HepG2 (cell line): ENCODE data around the gene NELFCD. TPM values are rescaled to one million over a fixed set of nuclear protein-coding genes. Genes with fewer than 3 reads are reported as not detected.

Experiments used
- ATAC-seq: fragments of 200-7000 bp; cut with Tn5 transposase; 3 replicates; pipeline ENCODE4 v1.9.1; 2020; ENCODE audit warnings: mild to moderate bottlenecking, moderate library complexity
- BruUV-seq: library from RNA; stranded (reverse); fragments of 400-500 nt; replicated peaks from 2 replicates; lab custom pipeline; 2021; lab: Mats Ljungman, UMichigan
- CTCF ChIA-PET: fragments of 300-600 bp; formaldehyde crosslinking; extraction: SDS; loops from one replicate; lab custom pipeline; 2021; ENCODE audit warnings: low total read pairs, inconsistent platforms, low intra/inter-chr PET ratio; lab: Yijun Ruan, JAX
- POLR2A ChIA-PET: fragments of 350-600 bp; sonication (Branson Sonifier 250); formaldehyde crosslinking; loops from one replicate; lab custom pipeline; 2020; ENCODE audit warnings: antibody characterized with exemption, inconsistent platforms; lab: Yijun Ruan, JAX
- DNase-seq: peaks from one replicate; pipeline ENCODE4 v3.0.0-alpha.2; 2015; ENCODE audit warnings: low spot score
- FAIRE-seq: peaks from 3 replicates; lab custom pipeline; 2011; peaks lifted over from hg19 to GRCh38; lab: Jason Lieb, UNC
- H2AFZ ChIP-seq: one replicate; pipeline ENCODE4 v1.6.1; 2011; ENCODE audit warnings: low read length, inconsistent platforms
- H3K27ac ChIP-seq: fragments of 300-600 bp; 3 replicates; pipeline ENCODE4 v1.8.0; 2011; ENCODE audit warnings: mixed run types, mild to moderate bottlenecking, mixed read lengths, low read length, inconsistent platforms; ENCODE audit not compliant: insufficient read depth; ENCODE audit errors: extremely low read length
- H3K27me3 ChIP-seq, 2 experiments: fragments of 200-600 bp in 1 of 2; 2 replicates in 1 of 2; 3 replicates in 1 of 2; pipeline versions ENCODE4 v1.6.0 to v1.8.0; 2011; ENCODE audit warnings: low read length in 2 of 2, mild to moderate bottlenecking in 2 of 2, moderate library complexity in 2 of 2, inconsistent platforms in 1 of 2; ENCODE audit not compliant: insufficient read depth in 2 of 2, control insufficient read depth in 1 of 2
- H3K36me3 ChIP-seq, 2 experiments: fragments of 200-600 bp in 1 of 2; replicated peaks in 1 of 2; 2 replicates in 1 of 2; 3 replicates in 1 of 2; pipeline versions ENCODE4 v1.5.1 to v1.8.0; 2011; ENCODE audit warnings: low read length in 2 of 2, inconsistent platforms in 1 of 2; ENCODE audit not compliant: insufficient read depth in 2 of 2, control insufficient read depth in 1 of 2
- H3K4me1 ChIP-seq: 2 replicates; pipeline ENCODE4 v1.5.1; 2012; ENCODE audit warnings: low read length, inconsistent platforms; ENCODE audit not compliant: insufficient read depth
- H3K4me2 ChIP-seq: 2 replicates; pipeline ENCODE4 v1.6.0; 2011; ENCODE audit warnings: low read depth, low read length, inconsistent platforms
- H3K4me3 ChIP-seq, 3 experiments: fragments of 200-600 bp in 1 of 3; sonication (generic), shearing (Covaris generic) in 1 of 3; replicated peaks in 1 of 3; 2 replicates each; pipeline ENCODE4 v1.5.1; 2011 to 2016; ENCODE audit warnings: low read length in 3 of 3, inconsistent platforms in 2 of 3, low read depth in 2 of 3, mild to moderate bottlenecking in 2 of 3, control low read depth in 1 of 3, mixed read lengths in 1 of 3; ENCODE audit not compliant: insufficient read depth in 1 of 3
- H3K79me2 ChIP-seq: one replicate; pipeline ENCODE4 v1.6.1; 2011; ENCODE audit warnings: low read length, inconsistent platforms; ENCODE audit not compliant: insufficient read depth
- H3K9ac ChIP-seq: 2 replicates; pipeline ENCODE4 v1.6.0; 2011; ENCODE audit warnings: mild to moderate bottlenecking, low read depth, low read length, inconsistent platforms; ENCODE audit not compliant: insufficient read depth
- H3K9me3 ChIP-seq: 2 replicates; pipeline ENCODE4 v1.5.1; 2012; ENCODE audit warnings: mild to moderate bottlenecking, low read length
- H4K20me1 ChIP-seq: 2 replicates; pipeline ENCODE4 v1.6.0; 2011; ENCODE audit warnings: inconsistent platforms, mild to moderate bottlenecking, low read length, moderate library complexity; ENCODE audit not compliant: insufficient read depth
- EEA1 ChIP-seq: sonication (generic); formaldehyde crosslinking; IDR thresholded peaks from 2 replicates; pipeline ENCODE4 v1.5.1; 2020; ENCODE audit warnings: mild to moderate bottlenecking, missing genetic modification reagents, borderline replicate concordance
- LCORL ChIP-seq, 2 experiments: fragments of 450-650 bp in 1 of 2; sonication (generic) in 1 of 2; formaldehyde crosslinking in 1 of 2; IDR thresholded peaks; 2 replicates each; pipeline versions ENCODE4 v1.5.0 to v1.6.1; 2017 to 2020; ENCODE audit warnings: antibody characterized with exemption in 1 of 2, missing genetic modification reagents in 1 of 2
- MZF1 ChIP-seq: sonication (generic); formaldehyde crosslinking; IDR thresholded peaks from 2 replicates; pipeline ENCODE4 v1.8.1; 2023; ENCODE audit warnings: mild to moderate bottlenecking, missing genetic modification reagents, borderline replicate concordance
- NRL ChIP-seq: sonication (generic); formaldehyde crosslinking; IDR thresholded peaks from 2 replicates; pipeline ENCODE4 v1.5.0; 2020; ENCODE audit warnings: missing genetic modification reagents, mild to moderate bottlenecking, moderate library complexity, borderline replicate concordance
- POLR2AphosphoS5 ChIP-seq: IDR thresholded peaks from 2 replicates; pipeline ENCODE4 v1.6.1; 2012; ENCODE audit warnings: low read depth, low read length
- PRMT3 ChIP-seq: sonication (generic); formaldehyde crosslinking; IDR thresholded peaks from 2 replicates; pipeline ENCODE4 v1.8.1; 2022; ENCODE audit warnings: low read depth, mild to moderate bottlenecking, moderate library complexity, missing genetic modification reagents, borderline replicate concordance
- PRPF4 ChIP-seq: fragments of 200-400 bp; formaldehyde crosslinking; IDR thresholded peaks from 2 replicates; pipeline ENCODE4 v1.6.1; 2016; ENCODE audit warnings: low read length, low read depth; ENCODE audit not compliant: poor library complexity, severe bottlenecking
- STAG1 ChIP-seq: sonication (generic); formaldehyde crosslinking; IDR thresholded peaks from 2 replicates; pipeline ENCODE4 v1.4.0; 2020; ENCODE audit warnings: missing genetic modification reagents
- WIZ ChIP-seq: sonication (generic); formaldehyde crosslinking; IDR thresholded peaks from 2 replicates; pipeline ENCODE4 v1.5.1; 2020; ENCODE audit warnings: mild to moderate bottlenecking, missing genetic modification reagents
- ZBTB38 ChIP-seq: sonication (generic); formaldehyde crosslinking; IDR thresholded peaks from 2 replicates; pipeline ENCODE4 v1.5.1; 2020; ENCODE audit warnings: mild to moderate bottlenecking, missing genetic modification reagents
- ZBTB42 ChIP-seq: sonication (generic); formaldehyde crosslinking; IDR thresholded peaks from 2 replicates; pipeline ENCODE4 v1.5.0; 2020; ENCODE audit warnings: mild to moderate bottlenecking, missing genetic modification reagents
- ZNF280B ChIP-seq: sonication (generic); formaldehyde crosslinking; IDR thresholded peaks from 2 replicates; pipeline ENCODE4 v1.5.0; 2020; ENCODE audit warnings: missing genetic modification reagents, mild to moderate bottlenecking, borderline replicate concordance
- ZNF687 ChIP-seq: sonication (generic); formaldehyde crosslinking; IDR thresholded peaks from 2 replicates; pipeline ENCODE4 v1.5.1; 2020; ENCODE audit warnings: mild to moderate bottlenecking, missing genetic modification reagents, moderate library complexity
- ZNF713 ChIP-seq: sonication (generic); formaldehyde crosslinking; IDR thresholded peaks from 2 replicates; pipeline ENCODE4 v1.4.0; 2020; ENCODE audit warnings: mild to moderate bottlenecking, missing genetic modification reagents
- ZNF724P ChIP-seq: sonication (generic); formaldehyde crosslinking; IDR thresholded peaks from 2 replicates; pipeline ENCODE4 v1.8.0; 2022; ENCODE audit warnings: missing genetic modification reagents, borderline replicate concordance
- ZNF883 ChIP-seq: sonication (generic); formaldehyde crosslinking; IDR thresholded peaks from 2 replicates; pipeline ENCODE4 v1.5.1; 2020; ENCODE audit warnings: mild to moderate bottlenecking, missing genetic modification reagents; ENCODE audit errors: not compliant biosample characterization
- ZSCAN25 ChIP-seq: sonication (generic); formaldehyde crosslinking; IDR thresholded peaks from 2 replicates; pipeline ENCODE4 v1.8.0; 2022; ENCODE audit warnings: mild to moderate bottlenecking, missing genetic modification reagents
- WGBS: methylation state at CpG from one replicate; pipeline ENCODE4 v1.1.6; 2017; ENCODE audit warnings: low lambda C conversion rate; 5-methylcytosine and 5-hydroxymethylcytosine counted together
- in situ Hi-C: cut with HindIII; loops from 2 replicates; pipeline ENCODE4 v1.10.0; 2017; ENCODE audit warnings: low pct_unique_long_range_greater_than_20kb; ENCODE audit not compliant: extremely low pct_ligation_motif_present
- intact Hi-C: fragments of 100-400 bp; cut with micrococcal nuclease; formaldehyde crosslinking; loops from one replicate; pipeline ENCODE4 v1.10.0; 2022; ENCODE audit not compliant: unreplicated experiment
- polyA plus RNA-seq, 8 experiments: library from polyadenylated mRNA; depleted of rRNA in 3 of 8; stranded (reverse) in 7 of 8; unstranded in 1 of 8; fragments of >200 nt; fragmentation: Illumina TruSeq in 4 of 8; extraction: Trizol in 4 of 8; gene quantifications; 2 replicates each; pipeline versions ENCODE4 v1.2.1 to v1.2.3, GENCODE V29; 2011 to 2016; ENCODE audit warnings: low read depth in 4 of 8, missing spikeins in 1 of 8, mixed read lengths in 1 of 8; ENCODE audit not compliant: insufficient read depth in 1 of 8
- total RNA-seq, 5 experiments: library from RNA; depleted of rRNA; stranded (reverse); fragments of >200 nt; fragmentation: Illumina TruSeq; extraction: Trizol; gene quantifications; 2 replicates each; pipeline ENCODE4 v1.2.3, GENCODE V29; 2016; ENCODE audit warnings: low read depth in 1 of 5

The NELFCD gene
- total and polyA plus RNA-seq, 2 of the 13 experiments (the other 11 are each of a cell fraction or from before 2014, with no cell fraction given), result 159 to 203 TPM

- POLR2A ChIA-PET, result interaction anchor here (1.4 to 7.7 kb wide), 4 partner anchors 10 to 19 kb away, joined by 3 to 61 read pairs (median 9); partner anchors contain the start of gene ATP5F1E
- Histone ChIP-seq H4K20me1 (no peaks in the 10 kb centered on the region), H3K27me3 (no peaks in the 10 kb centered on the region), H3K9me3 (no peaks in the 10 kb centered on the region), H3K4me1 (peaks cover 96% of the 10 kb centered on the region), H3K27ac (no peak overlapping the region), H3K79me2 (peaks cover 15% of the 10 kb centered on the region), H3K4me3 (peak overlapping the region in 2 of 3 experiments; percentile 0 to 51; a peak in 2 of 6 replicates), H3K9ac (peak overlapping the region; percentile 13; the same call in 1 of the 2 replicates), H3K36me3 (no peaks in the 10 kb centered on the region; a peak in 1 of 5 replicates), H2AFZ (no peak overlapping the region), H3K4me2 (peak overlapping the region; percentile 66)
- no peak for ATAC-seq
- BruUV-seq, result no TSS peak
- in situ Hi-C loops, result no loop called here
- DNase-seq, result no peak
- intact Hi-C loops, result loop anchor here (5.0 kb wide), 1 partner anchor 33 kb away; the partner anchor contains the start of gene NELFCD
- no peak for FAIRE-seq
- 92% methylated on average over 16 of the region's 17 CpGs for WGBS
- CTCF ChIA-PET, result no interaction called here
- TF ChIP-seq ZBTB38 (CRISPR knock-in tag), result peak; percentile 92
- 0 out of 2 replicates have a peak, but pooled peaks have one; percentile 23 for TF ChIP-seq MZF1 (CRISPR knock-in tag)
- TF ChIP-seq ZNF883 (CRISPR knock-in tag), result peak; percentile 5
- TF ChIP-seq STAG1 (CRISPR knock-in tag), result no peak
- 0 out of 2 replicates have a peak, but pooled peaks have one; percentile 26 for TF ChIP-seq ZBTB42 (CRISPR knock-in tag)
- TF ChIP-seq ZNF713 (CRISPR knock-in tag), result 0 out of 2 replicates have a peak, but pooled peaks have one; percentile 33
- TF ChIP-seq PRPF4, result peak; percentile 89
- TF ChIP-seq WIZ (CRISPR knock-in tag), result no peak
- 0 out of 2 replicates have a peak, but pooled peaks have one; percentile 22 for TF ChIP-seq ZNF280B (CRISPR knock-in tag)
- no peak for TF ChIP-seq PRMT3
- 0 out of 2 replicates have a peak, but pooled peaks have one; percentile 26 for TF ChIP-seq EEA1 (CRISPR knock-in tag)
- TF ChIP-seq LCORL (IDR thresholded peaks at IDR 0.05), result no peak
- TF ChIP-seq LCORL (CRISPR knock-in tag; IDR thresholded peaks at IDR 0.05), result 0 out of 2 replicates have a peak, but pooled peaks have one; percentile 23
- peak; percentile 19; the same call in 1 of the 2 replicates for TF ChIP-seq POLR2AphosphoS5
- peak; percentile 11; the same call in 1 of the 2 replicates for TF ChIP-seq ZNF687 (CRISPR knock-in tag)
- 0 out of 2 replicates have a peak, but pooled peaks have one; percentile 5 for TF ChIP-seq ZSCAN25
- TF ChIP-seq ZNF724P (CRISPR knock-in tag), result peak; percentile 19; the same call in 1 of the 2 replicates
- TF ChIP-seq NRL, result peak; percentile 54; the same call in 1 of the 2 replicates
Observed at GRCh38 chr20:59014680-59015389, 33.8 kb downstream of the NELFCD start.
